NCI-H2171 (cell line): ENCODE data around the gene APPL2.

Experiments used
- DNase-seq: peaks from one replicate; lab custom pipeline; 2025; lab: John Stamatoyannopoulos, UW

Gene APPL2

GRCh38 chr12:105222726-105223351 lies 13.1 kb downstream of the APPL2 start:
- no peak for DNase-seq

- DNase-seq: no peak
Measured at GRCh38 chr12:105222284-105222655, 13.7 kb downstream of the APPL2 start.

- no peak for DNase-seq
Measured at GRCh38 chr12:105221583-105222283, 14.2 kb downstream of the APPL2 start.

DNA sequence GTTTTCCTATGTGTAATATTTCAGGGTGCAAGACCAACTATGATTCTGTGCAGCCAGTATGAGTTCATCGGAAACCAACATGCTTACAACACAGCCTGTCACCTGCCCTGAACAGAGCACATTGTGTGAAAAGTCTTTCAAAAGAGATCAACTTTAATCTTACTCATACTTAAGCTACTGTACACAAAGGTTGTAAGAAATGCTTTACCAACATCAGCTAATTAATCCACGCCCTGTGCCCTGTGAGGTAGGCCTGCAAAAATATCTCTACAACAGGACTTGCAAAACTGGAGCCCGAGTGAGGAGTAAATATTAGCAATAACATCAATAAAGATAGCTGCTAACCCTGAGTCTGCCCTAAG lies 15.1 kb downstream of the APPL2 start:
- DNase-seq: no peak

GRCh38 chr12:105220150-105220928 lies 15.6 kb downstream of the APPL2 start:
- DNase-seq: no peak

GRCh38 chr12:105219261-105220028 lies 16.5 kb downstream of the APPL2 start:
- DNase-seq: no peak

GRCh38 chr12:105218434-105218833 lies 17.5 kb downstream of the APPL2 start:
- DNase-seq: peak; percentile 44

- no peak for DNase-seq
Measured at GRCh38 chr12:105214670-105215375, 21.2 kb downstream of the APPL2 start.

GRCh38 chr12:105214148-105214547 lies 21.8 kb downstream of the APPL2 start:
- DNase-seq: no peak

- no peak for DNase-seq
Measured at GRCh38 chr12:105212438-105212837, 23.5 kb downstream of the APPL2 start.

DNA sequence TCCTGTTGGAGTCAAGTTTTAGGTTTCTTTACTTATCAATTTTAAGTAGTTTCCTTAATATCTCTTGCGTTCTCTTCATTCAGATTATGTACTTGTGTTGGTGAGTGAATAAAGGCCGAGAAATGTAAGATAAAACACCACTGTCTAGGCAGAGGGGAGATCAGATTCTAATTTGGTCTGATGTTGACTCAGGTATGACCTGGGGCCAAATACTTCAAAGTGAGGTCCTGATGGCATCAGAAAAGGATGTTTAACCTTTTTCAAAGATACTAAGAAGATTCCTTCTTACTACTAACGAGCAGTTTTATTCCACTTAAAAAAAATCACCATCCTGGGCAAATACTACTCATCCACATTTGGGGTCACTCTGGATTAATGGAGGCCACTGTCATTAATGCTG lies 26.9 kb downstream of the APPL2 start:
- no peak for DNase-seq

- DNase-seq: no peak
Measured at GRCh38 chr12:105206686-105207374, 29.1 kb downstream of the APPL2 start.

GRCh38 chr12:105205322-105206048 lies 30.5 kb downstream of the APPL2 start:
- DNase-seq: peak; percentile 34

- no peak for DNase-seq
Measured at GRCh38 chr12:105204916-105205315, 31.1 kb downstream of the APPL2 start.

GRCh38 chr12:105204127-105204526 lies 31.8 kb downstream of the APPL2 start:
- DNase-seq: no peak

DNA sequence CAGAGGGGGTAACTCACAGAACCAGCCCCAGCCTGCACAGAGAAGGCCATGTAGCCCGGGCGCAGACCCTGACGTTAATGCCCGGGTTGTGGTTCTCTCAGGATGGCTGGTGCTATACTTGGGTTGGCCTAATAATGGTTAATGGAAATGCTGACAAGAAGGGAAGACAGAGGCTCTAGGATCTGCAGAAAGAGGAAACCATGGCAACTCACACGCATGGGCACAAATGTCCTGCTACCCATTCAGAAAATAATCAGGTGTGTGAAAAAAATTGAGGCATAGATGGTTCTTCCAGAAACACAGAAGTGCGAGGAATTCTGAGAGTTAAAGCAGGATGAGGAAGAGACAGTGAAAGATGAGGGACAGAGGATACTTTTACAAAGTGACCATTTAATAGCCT lies 33.8 kb downstream of the APPL2 start:
- no peak for DNase-seq

GRCh38 chr12:105201299-105201698 lies 34.7 kb downstream of the APPL2 start:
- no peak for DNase-seq

GRCh38 chr12:105200385-105200784 lies 35.6 kb downstream of the APPL2 start:
- DNase-seq: no peak

GRCh38 chr12:105198961-105199360 lies 37.0 kb downstream of the APPL2 start:
- DNase-seq: no peak

DNA sequence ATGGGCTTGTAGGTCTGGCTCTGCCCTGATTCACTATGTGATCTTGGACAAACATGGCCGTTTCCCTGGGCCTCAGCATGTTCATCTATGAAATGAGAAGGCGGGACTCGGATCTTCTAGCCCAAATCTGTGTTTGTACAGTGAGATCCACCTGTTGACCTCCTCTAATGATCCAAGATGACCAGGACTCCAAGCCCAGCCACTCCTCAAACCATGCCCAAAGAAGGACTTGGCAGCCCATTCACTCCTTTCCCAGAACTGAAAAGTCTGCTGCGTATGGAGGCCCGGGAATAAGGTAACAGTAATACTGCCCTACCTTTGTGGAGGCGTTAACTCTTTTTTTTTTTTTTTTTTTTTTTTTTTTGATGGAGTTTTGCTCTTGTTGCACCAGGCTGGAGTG lies 39.9 kb downstream of the APPL2 start:
- DNase-seq: no peak

DNA sequence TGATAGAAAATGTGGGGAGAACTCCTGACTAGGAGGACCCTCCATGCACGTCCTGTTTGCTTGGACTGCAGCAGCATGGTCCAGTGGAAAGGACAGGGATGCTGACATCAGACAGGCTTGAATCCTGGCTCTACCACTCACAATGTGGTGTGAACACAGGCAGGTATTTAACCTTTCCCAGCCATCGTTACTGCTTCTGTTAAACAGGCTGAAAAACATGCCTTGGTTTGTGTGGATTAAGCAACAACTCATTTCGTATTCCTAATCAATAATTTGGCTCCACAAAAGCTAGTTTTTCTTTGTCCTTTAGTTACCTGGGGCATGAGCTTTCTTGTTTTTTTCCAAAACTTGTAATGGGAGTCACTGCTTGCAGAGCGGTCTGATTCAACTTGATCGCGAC lies 41.0 kb downstream of the APPL2 start:
- DNase-seq: no peak
